Measurements from ENCODE around the gene TMEM229B.

Gene TMEM229B

GRCh38 chr14:67428501-67429031 lies 60.0 kb downstream of the TMEM229B start:
- H3K4me3 ChIP-seq (ENCODE audit: low read length) = no peak overlapping the region
- no peaks in the 10 kb centered on the region for H3K36me3 ChIP-seq (ENCODE audit: control insufficient read depth, low read depth, low read length)
- H3K9me3 ChIP-seq (ENCODE audit: control insufficient read depth, low read depth, low read length) = no peaks in the 10 kb centered on the region
- no peak overlapping the region for H3K27ac ChIP-seq (ENCODE audit: low read length)
- H3K9ac ChIP-seq (ENCODE audit: low read length) = no peak overlapping the region
- no peaks in the 10 kb centered on the region for H3K27me3 ChIP-seq (ENCODE audit: control insufficient read depth, insufficient read depth, low read length)
- peaks cover 7% of the 10 kb centered on the region for H3K4me1 ChIP-seq (ENCODE audit: control insufficient read depth, low read depth, low read length)

GRCh38 chr14:67426983-67427606 lies 61.4 kb downstream of the TMEM229B start:
- H3K9ac ChIP-seq (ENCODE audit: low read length) = no peak overlapping the region
- H3K4me1 ChIP-seq (ENCODE audit: control insufficient read depth, low read depth, low read length) = peaks cover 7% of the 10 kb centered on the region
- H3K27ac ChIP-seq (ENCODE audit: low read length) = no peak overlapping the region
- no peak overlapping the region for H3K4me3 ChIP-seq (ENCODE audit: low read length)
- no peaks in the 10 kb centered on the region for H3K27me3 ChIP-seq (ENCODE audit: control insufficient read depth, insufficient read depth, low read length)
- no peaks in the 10 kb centered on the region for H3K36me3 ChIP-seq (ENCODE audit: control insufficient read depth, low read depth, low read length)
- no peaks in the 10 kb centered on the region for H3K9me3 ChIP-seq (ENCODE audit: control insufficient read depth, low read depth, low read length)

- Histone ChIP-seq H3K4me3 (ENCODE audit: low read length) (no peak overlapping the region), H3K9ac (ENCODE audit: low read length) (no peak overlapping the region), H3K4me1 (ENCODE audit: control insufficient read depth, low read depth, low read length) (peaks cover 7% of the 10 kb centered on the region), H3K27ac (ENCODE audit: low read length) (no peak overlapping the region), H3K9me3 (ENCODE audit: control insufficient read depth, low read depth, low read length) (no peaks in the 10 kb centered on the region), H3K27me3 (ENCODE audit: control insufficient read depth, insufficient read depth, low read length) (no peaks in the 10 kb centered on the region), H3K36me3 (ENCODE audit: control insufficient read depth, low read depth, low read length) (no peaks in the 10 kb centered on the region)
These were observed 62.4 kb downstream of the TMEM229B start for GRCh38 chr14:67426161-67426560.

- Histone ChIP-seq H3K4me1 (ENCODE audit: control insufficient read depth, low read depth, low read length) (peaks cover 7% of the 10 kb centered on the region), H3K27me3 (ENCODE audit: control insufficient read depth, insufficient read depth, low read length) (no peaks in the 10 kb centered on the region), H3K27ac (ENCODE audit: low read length) (no peak overlapping the region), H3K9me3 (ENCODE audit: control insufficient read depth, low read depth, low read length) (no peaks in the 10 kb centered on the region), H3K36me3 (ENCODE audit: control insufficient read depth, low read depth, low read length) (no peaks in the 10 kb centered on the region), H3K9ac (ENCODE audit: low read length) (no peak overlapping the region), H3K4me3 (ENCODE audit: low read length) (no peak overlapping the region)
These were observed 62.9 kb downstream of the TMEM229B start for GRCh38 chr14:67425608-67426007.

GRCh38 chr14:67424539-67424938 lies 64.0 kb downstream of the TMEM229B start:
- Histone ChIP-seq H3K4me3 (ENCODE audit: low read length) (no peak overlapping the region), H3K4me1 (ENCODE audit: control insufficient read depth, low read depth, low read length) (peaks cover 7% of the 10 kb centered on the region), H3K36me3 (ENCODE audit: control insufficient read depth, low read depth, low read length) (no peaks in the 10 kb centered on the region), H3K9ac (ENCODE audit: low read length) (no peak overlapping the region), H3K27me3 (ENCODE audit: control insufficient read depth, insufficient read depth, low read length) (no peaks in the 10 kb centered on the region), H3K9me3 (ENCODE audit: control insufficient read depth, low read depth, low read length) (no peaks in the 10 kb centered on the region), H3K27ac (ENCODE audit: low read length) (no peak overlapping the region)

GRCh38 chr14:67423424-67423823 lies 65.1 kb downstream of the TMEM229B start:
- no peaks in the 10 kb centered on the region for H3K36me3 ChIP-seq (ENCODE audit: control insufficient read depth, low read depth, low read length)
- peaks cover 4% of the 10 kb centered on the region for H3K4me1 ChIP-seq (ENCODE audit: control insufficient read depth, low read depth, low read length)
- H3K27me3 ChIP-seq (ENCODE audit: control insufficient read depth, insufficient read depth, low read length) = no peaks in the 10 kb centered on the region
- H3K27ac ChIP-seq (ENCODE audit: low read length) = no peak overlapping the region
- H3K4me3 ChIP-seq (ENCODE audit: low read length) = no peak overlapping the region
- no peaks in the 10 kb centered on the region for H3K9me3 ChIP-seq (ENCODE audit: control insufficient read depth, low read depth, low read length)
- no peak overlapping the region for H3K9ac ChIP-seq (ENCODE audit: low read length)

- no peaks in the 10 kb centered on the region for H3K4me1 ChIP-seq (ENCODE audit: control insufficient read depth, low read depth, low read length)
- no peaks in the 10 kb centered on the region for H3K9me3 ChIP-seq (ENCODE audit: control insufficient read depth, low read depth, low read length)
- H3K27me3 ChIP-seq (ENCODE audit: control insufficient read depth, insufficient read depth, low read length) = no peaks in the 10 kb centered on the region
- H3K36me3 ChIP-seq (ENCODE audit: control insufficient read depth, low read depth, low read length) = no peaks in the 10 kb centered on the region
- no peak overlapping the region for H3K27ac ChIP-seq (ENCODE audit: low read length)
- H3K4me3 ChIP-seq (ENCODE audit: low read length) = no peak overlapping the region
- H3K9ac ChIP-seq (ENCODE audit: low read length) = no peak overlapping the region
These were observed 66.9 kb downstream of the TMEM229B start for GRCh38 chr14:67421356-67422224.
